ENCODE data around the gene VCY.
"Not testable (repeated sequence)": the region's sequence is repeated elsewhere in the genome, so short reads cannot be mapped to it uniquely, and the experiment has no call there.

VCY gene

GRCh38 chrY:13986373-13986772, at the start of gene VCY:
Gene VCY (minus strand): TSS chrY:13986473. CDS start chrY:13986440, 33 bp downstream.
- not testable (repeated sequence) for DNase-seq

- not testable (repeated sequence) for DNase-seq
These were observed 44.1 kb upstream of the VCY start for GRCh38 chrY:14030395-14030794.

GRCh38 chrY:14011916-14012315, 25.6 kb upstream of the VCY start:
- DNase-seq: not testable (repeated sequence)

GRCh38 chrY:13942406-13942805, 43.9 kb downstream of the VCY start:
- not testable (repeated sequence) for DNase-seq
